GM23338 (cell line): ENCODE measurements around the gene PSMA1. TPM values are rescaled to one million over a fixed set of nuclear protein-coding genes. Genes with fewer than 3 reads are reported as not detected.

Source experiments
- ATAC-seq: fragments of 200-7000 bp; cut with Tn5 transposase; 3 replicates; pipeline ENCODE4 v1.9.1; 2020
- DNase-seq: peaks from one replicate; pipeline ENCODE4 v3.0.0-alpha.2; 2015; ENCODE audit warnings: low spot score
- H2AFZ ChIP-seq: fragments of 200-600 bp; sonication (generic); 2 replicates; pipeline ENCODE4 v1.8.0; 2016; ENCODE audit warnings: antibody characterized with exemption, mild to moderate bottlenecking, moderate library complexity
- H3F3A ChIP-seq: fragments of 200-600 bp; sonication (generic); replicated peaks from 2 replicates; pipeline ENCODE4 v1.8.0; 2017; ENCODE audit warnings: antibody characterized with exemption, mixed run types, low read depth
- H3K27ac ChIP-seq: fragments of 200-600 bp; sonication (generic); 2 replicates; pipeline ENCODE4 v1.6.1; 2016; ENCODE audit warnings: low read depth
- H3K27me3 ChIP-seq: fragments of 200-600 bp; sonication (generic); 2 replicates; pipeline ENCODE4 v1.8.0; 2016; ENCODE audit warnings: mild to moderate bottlenecking, mixed run types, moderate library complexity; ENCODE audit not compliant: insufficient read depth
- H3K36me3 ChIP-seq: fragments of 200-600 bp; sonication (generic); 2 replicates; pipeline ENCODE4 v1.8.0; 2016; ENCODE audit warnings: mild to moderate bottlenecking; ENCODE audit not compliant: insufficient read depth
- H3K4me1 ChIP-seq: fragments of 200-600 bp; sonication (generic); 2 replicates; pipeline ENCODE4 v1.8.0; 2016; ENCODE audit warnings: mild to moderate bottlenecking, moderate library complexity; ENCODE audit not compliant: insufficient read depth
- H3K4me2 ChIP-seq: fragments of 200-600 bp; sonication (generic); 2 replicates; pipeline ENCODE4 v1.7.1; 2017; ENCODE audit warnings: mixed run types
- H3K4me3 ChIP-seq: fragments of 200-600 bp; sonication (generic); 2 replicates; pipeline ENCODE4 v1.6.1; 2016; ENCODE audit warnings: mixed run types
- H3K79me2 ChIP-seq: fragments of 200-600 bp; sonication (generic); replicated peaks from 2 replicates; pipeline ENCODE4 v1.8.0; 2017; ENCODE audit warnings: mild to moderate bottlenecking; ENCODE audit not compliant: insufficient read depth
- H3K9me2 ChIP-seq: fragments of 200-600 bp; sonication (generic); 2 replicates; pipeline ENCODE4 v1.8.0; 2017; ENCODE audit not compliant: insufficient read depth
- H4K20me1 ChIP-seq: fragments of 200-600 bp; sonication (generic); replicated peaks from 2 replicates; pipeline ENCODE4 v1.8.0; 2017; ENCODE audit warnings: mild to moderate bottlenecking; ENCODE audit not compliant: insufficient read depth
- H3K27ac Mint-ChIP-seq: 2 replicates; pipeline ENCODE4 v1.8.0; 2020; ENCODE audit warnings: inconsistent platforms, mild to moderate bottlenecking, moderate library complexity, mixed read lengths
- H3K27me3 Mint-ChIP-seq: 3 replicates; pipeline ENCODE4 v1.8.0; 2022; ENCODE audit warnings: low read depth, mild to moderate bottlenecking, moderate library complexity, mixed read lengths, inconsistent platforms; ENCODE audit not compliant: insufficient read depth, poor library complexity
- H3K36me3 Mint-ChIP-seq: 3 replicates; pipeline ENCODE4 v1.8.0; 2021; ENCODE audit warnings: low read depth, mild to moderate bottlenecking, inconsistent platforms, moderate library complexity, mixed read lengths
- H3K4me1 Mint-ChIP-seq: 3 replicates; pipeline ENCODE4 v1.8.0; 2020; ENCODE audit warnings: mild to moderate bottlenecking, inconsistent platforms, mixed read lengths
- H3K4me3 Mint-ChIP-seq: 3 replicates; pipeline ENCODE4 v1.8.0; 2021; ENCODE audit warnings: moderate library complexity, mild to moderate bottlenecking, inconsistent platforms, mixed read lengths
- H3K9me3 Mint-ChIP-seq: 3 replicates; pipeline ENCODE4 v1.8.0; 2020; ENCODE audit warnings: moderate library complexity, mild to moderate bottlenecking, inconsistent platforms, mixed read lengths
- CREB1 ChIP-seq: fragments of 250-450 bp; sonication (Bioruptor Pico); IDR thresholded peaks from 2 replicates; pipeline ENCODE4 v1.5.0; 2020; ENCODE audit warnings: low read depth, mild to moderate bottlenecking, moderate library complexity
- EZH2 ChIP-seq: fragments of 200-600 bp; sonication (generic); IDR thresholded peaks from one replicate; pipeline ENCODE4 v1.8.0; 2017; ENCODE audit warnings: antibody characterized with exemption, mild to moderate bottlenecking, low read depth; ENCODE audit not compliant: unreplicated experiment
- EZH2phosphoT487 ChIP-seq: fragments of 200-600 bp; sonication (generic); IDR thresholded peaks from one replicate; pipeline ENCODE4 v1.8.1; 2018; ENCODE audit warnings: antibody characterized with exemption; ENCODE audit not compliant: unreplicated experiment
- JUNB ChIP-seq: IDR thresholded peaks from one replicate; pipeline ENCODE4 v1.6.1; 2016; ENCODE audit warnings: antibody characterized with exemption; ENCODE audit not compliant: unreplicated experiment
- NANOG ChIP-seq: IDR thresholded peaks from 2 replicates; pipeline ENCODE4 v1.6.1; 2016; ENCODE audit warnings: antibody characterized with exemption, borderline replicate concordance
- POLR2AphosphoS5 ChIP-seq: IDR thresholded peaks from 2 replicates; pipeline ENCODE4 v1.6.1; 2016; ENCODE audit warnings: antibody characterized with exemption, low read depth
- STAT1 ChIP-seq: IDR thresholded peaks from one replicate; pipeline ENCODE4 v1.6.1; 2016; ENCODE audit warnings: antibody characterized with exemption; ENCODE audit not compliant: unreplicated experiment
- ZNF114 ChIP-seq: fragments of 250-450 bp; sonication (Bioruptor Pico); IDR thresholded peaks from 2 replicates; pipeline ENCODE4 v1.5.0; 2020; ENCODE audit warnings: mild to moderate bottlenecking, moderate library complexity
- ZNF331 ChIP-seq: fragments of 250-450 bp; sonication (Bioruptor Pico); IDR thresholded peaks from 2 replicates; pipeline ENCODE4 v1.5.0; 2020; ENCODE audit warnings: low read depth, mild to moderate bottlenecking, moderate library complexity
- polyA plus RNA-seq: library from polyadenylated mRNA; unstranded; fragments of >200 nt; fragmentation: Nextera tagmentation; extraction: Ambion mirVana; gene quantifications from 2 replicates; pipeline ENCODE4 v1.2.1, GENCODE V29; 2016
- total RNA-seq: library from RNA; depleted of rRNA; stranded (reverse); fragments of >200 nt; shearing (Covaris generic); gene quantifications from 2 replicates; pipeline ENCODE4 v1.2.3, GENCODE V29; 2014
- TF ChIP-seq, protein P1 (sequence below): IDR thresholded peaks from 2 replicates; pipeline ENCODE4 v1.6.1; 2016; ENCODE audit warnings: antibody characterized with exemption
- TF ChIP-seq, protein P2 (sequence below): IDR thresholded peaks from one replicate; pipeline ENCODE4 v1.6.1; 2018; ENCODE audit warnings: antibody characterized with exemption; ENCODE audit not compliant: unreplicated experiment
- TF ChIP-seq, protein P3 (sequence below), 2 experiments: fragments of 200-600 bp in 1 of 2; sonication (generic) in 1 of 2; conservative IDR thresholded peaks; 2 replicates each; pipeline versions ENCODE4 v1.5.1 to v1.6.1; 2016 to 2017; ENCODE audit warnings: antibody characterized with exemption in 2 of 2, low read depth in 2 of 2, mild to moderate bottlenecking in 2 of 2, moderate library complexity in 1 of 2
- TF ChIP-seq, protein P4 (sequence below): fragments of 250-450 bp; sonication (Bioruptor Pico); IDR thresholded peaks from 2 replicates; pipeline ENCODE4 v1.5.0; 2020; ENCODE audit warnings: mild to moderate bottlenecking, moderate library complexity

PSMA1 gene
- total and polyA plus RNA-seq, 2 experiments from 2014 or later = 169 to 338 TPM

DNA sequence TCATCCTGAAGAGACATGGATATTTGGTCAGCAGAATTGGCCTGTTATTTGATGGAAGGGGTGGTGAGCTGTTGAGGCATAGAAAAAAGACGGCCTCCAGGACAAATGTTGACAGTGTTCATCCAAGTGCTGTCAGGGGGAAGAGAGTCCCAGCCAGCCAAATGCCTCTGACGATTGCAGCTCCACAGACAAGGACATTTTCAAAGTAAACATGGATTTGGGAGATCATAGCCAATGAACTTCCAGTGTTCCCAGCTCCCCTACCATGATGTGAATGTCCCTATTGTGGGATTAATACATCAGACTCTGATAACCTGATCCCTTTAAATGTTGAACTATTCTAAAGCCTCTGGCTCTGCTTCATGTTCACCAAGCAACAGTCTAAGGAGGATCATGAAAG, 31.2 kb upstream of the PSMA1 start:
- Histone ChIP-seq H3K27me3 (no peaks in the 10 kb centered on the region), H4K20me1 (no peaks in the 10 kb centered on the region), H3K9me2 (no peaks in the 10 kb centered on the region), H3K79me2 (no peaks in the 10 kb centered on the region), H3K4me2 (no peak overlapping the region), H2AFZ (no peak overlapping the region), H3K36me3 (no peaks in the 10 kb centered on the region), H3K4me1 (no peaks in the 10 kb centered on the region), H3K27ac (no peak overlapping the region), H3K4me3 (no peak overlapping the region), H3F3A (no peaks in the 10 kb centered on the region)
- Mint-ChIP-seq H3K4me1 (no peaks in the 10 kb centered on the region), H3K27ac (no peak overlapping the region), H3K4me3 (no peak overlapping the region), H3K9me3 (no peaks in the 10 kb centered on the region), H3K27me3 (no peaks in the 10 kb centered on the region), H3K36me3 (no peaks in the 10 kb centered on the region)
- TF ChIP-seq, protein P1, sequence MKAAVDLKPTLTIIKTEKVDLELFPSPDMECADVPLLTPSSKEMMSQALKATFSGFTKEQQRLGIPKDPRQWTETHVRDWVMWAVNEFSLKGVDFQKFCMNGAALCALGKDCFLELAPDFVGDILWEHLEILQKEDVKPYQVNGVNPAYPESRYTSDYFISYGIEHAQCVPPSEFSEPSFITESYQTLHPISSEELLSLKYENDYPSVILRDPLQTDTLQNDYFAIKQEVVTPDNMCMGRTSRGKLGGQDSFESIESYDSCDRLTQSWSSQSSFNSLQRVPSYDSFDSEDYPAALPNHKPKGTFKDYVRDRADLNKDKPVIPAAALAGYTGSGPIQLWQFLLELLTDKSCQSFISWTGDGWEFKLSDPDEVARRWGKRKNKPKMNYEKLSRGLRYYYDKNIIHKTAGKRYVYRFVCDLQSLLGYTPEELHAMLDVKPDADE = no peak
- TF ChIP-seq, protein P2, sequence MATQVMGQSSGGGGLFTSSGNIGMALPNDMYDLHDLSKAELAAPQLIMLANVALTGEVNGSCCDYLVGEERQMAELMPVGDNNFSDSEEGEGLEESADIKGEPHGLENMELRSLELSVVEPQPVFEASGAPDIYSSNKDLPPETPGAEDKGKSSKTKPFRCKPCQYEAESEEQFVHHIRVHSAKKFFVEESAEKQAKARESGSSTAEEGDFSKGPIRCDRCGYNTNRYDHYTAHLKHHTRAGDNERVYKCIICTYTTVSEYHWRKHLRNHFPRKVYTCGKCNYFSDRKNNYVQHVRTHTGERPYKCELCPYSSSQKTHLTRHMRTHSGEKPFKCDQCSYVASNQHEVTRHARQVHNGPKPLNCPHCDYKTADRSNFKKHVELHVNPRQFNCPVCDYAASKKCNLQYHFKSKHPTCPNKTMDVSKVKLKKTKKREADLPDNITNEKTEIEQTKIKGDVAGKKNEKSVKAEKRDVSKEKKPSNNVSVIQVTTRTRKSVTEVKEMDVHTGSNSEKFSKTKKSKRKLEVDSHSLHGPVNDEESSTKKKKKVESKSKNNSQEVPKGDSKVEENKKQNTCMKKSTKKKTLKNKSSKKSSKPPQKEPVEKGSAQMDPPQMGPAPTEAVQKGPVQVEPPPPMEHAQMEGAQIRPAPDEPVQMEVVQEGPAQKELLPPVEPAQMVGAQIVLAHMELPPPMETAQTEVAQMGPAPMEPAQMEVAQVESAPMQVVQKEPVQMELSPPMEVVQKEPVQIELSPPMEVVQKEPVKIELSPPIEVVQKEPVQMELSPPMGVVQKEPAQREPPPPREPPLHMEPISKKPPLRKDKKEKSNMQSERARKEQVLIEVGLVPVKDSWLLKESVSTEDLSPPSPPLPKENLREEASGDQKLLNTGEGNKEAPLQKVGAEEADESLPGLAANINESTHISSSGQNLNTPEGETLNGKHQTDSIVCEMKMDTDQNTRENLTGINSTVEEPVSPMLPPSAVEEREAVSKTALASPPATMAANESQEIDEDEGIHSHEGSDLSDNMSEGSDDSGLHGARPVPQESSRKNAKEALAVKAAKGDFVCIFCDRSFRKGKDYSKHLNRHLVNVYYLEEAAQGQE = no peak
- TF ChIP-seq, protein P3, sequence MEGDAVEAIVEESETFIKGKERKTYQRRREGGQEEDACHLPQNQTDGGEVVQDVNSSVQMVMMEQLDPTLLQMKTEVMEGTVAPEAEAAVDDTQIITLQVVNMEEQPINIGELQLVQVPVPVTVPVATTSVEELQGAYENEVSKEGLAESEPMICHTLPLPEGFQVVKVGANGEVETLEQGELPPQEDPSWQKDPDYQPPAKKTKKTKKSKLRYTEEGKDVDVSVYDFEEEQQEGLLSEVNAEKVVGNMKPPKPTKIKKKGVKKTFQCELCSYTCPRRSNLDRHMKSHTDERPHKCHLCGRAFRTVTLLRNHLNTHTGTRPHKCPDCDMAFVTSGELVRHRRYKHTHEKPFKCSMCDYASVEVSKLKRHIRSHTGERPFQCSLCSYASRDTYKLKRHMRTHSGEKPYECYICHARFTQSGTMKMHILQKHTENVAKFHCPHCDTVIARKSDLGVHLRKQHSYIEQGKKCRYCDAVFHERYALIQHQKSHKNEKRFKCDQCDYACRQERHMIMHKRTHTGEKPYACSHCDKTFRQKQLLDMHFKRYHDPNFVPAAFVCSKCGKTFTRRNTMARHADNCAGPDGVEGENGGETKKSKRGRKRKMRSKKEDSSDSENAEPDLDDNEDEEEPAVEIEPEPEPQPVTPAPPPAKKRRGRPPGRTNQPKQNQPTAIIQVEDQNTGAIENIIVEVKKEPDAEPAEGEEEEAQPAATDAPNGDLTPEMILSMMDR (conservative IDR thresholded peaks at IDR 0.05; ENCODE audit: low read depth in 2 of 2) = no peak
- TF ChIP-seq JUNB = no peak
- no peak for TF ChIP-seq ZNF331 (CRISPR knock-in tag)
- TF ChIP-seq CREB1 (CRISPR knock-in tag) = no peak
- TF ChIP-seq EZH2phosphoT487 = no peak
- no peak for TF ChIP-seq EZH2
- TF ChIP-seq NANOG = no peak
- no peak for TF ChIP-seq STAT1
- TF ChIP-seq, protein P4, sequence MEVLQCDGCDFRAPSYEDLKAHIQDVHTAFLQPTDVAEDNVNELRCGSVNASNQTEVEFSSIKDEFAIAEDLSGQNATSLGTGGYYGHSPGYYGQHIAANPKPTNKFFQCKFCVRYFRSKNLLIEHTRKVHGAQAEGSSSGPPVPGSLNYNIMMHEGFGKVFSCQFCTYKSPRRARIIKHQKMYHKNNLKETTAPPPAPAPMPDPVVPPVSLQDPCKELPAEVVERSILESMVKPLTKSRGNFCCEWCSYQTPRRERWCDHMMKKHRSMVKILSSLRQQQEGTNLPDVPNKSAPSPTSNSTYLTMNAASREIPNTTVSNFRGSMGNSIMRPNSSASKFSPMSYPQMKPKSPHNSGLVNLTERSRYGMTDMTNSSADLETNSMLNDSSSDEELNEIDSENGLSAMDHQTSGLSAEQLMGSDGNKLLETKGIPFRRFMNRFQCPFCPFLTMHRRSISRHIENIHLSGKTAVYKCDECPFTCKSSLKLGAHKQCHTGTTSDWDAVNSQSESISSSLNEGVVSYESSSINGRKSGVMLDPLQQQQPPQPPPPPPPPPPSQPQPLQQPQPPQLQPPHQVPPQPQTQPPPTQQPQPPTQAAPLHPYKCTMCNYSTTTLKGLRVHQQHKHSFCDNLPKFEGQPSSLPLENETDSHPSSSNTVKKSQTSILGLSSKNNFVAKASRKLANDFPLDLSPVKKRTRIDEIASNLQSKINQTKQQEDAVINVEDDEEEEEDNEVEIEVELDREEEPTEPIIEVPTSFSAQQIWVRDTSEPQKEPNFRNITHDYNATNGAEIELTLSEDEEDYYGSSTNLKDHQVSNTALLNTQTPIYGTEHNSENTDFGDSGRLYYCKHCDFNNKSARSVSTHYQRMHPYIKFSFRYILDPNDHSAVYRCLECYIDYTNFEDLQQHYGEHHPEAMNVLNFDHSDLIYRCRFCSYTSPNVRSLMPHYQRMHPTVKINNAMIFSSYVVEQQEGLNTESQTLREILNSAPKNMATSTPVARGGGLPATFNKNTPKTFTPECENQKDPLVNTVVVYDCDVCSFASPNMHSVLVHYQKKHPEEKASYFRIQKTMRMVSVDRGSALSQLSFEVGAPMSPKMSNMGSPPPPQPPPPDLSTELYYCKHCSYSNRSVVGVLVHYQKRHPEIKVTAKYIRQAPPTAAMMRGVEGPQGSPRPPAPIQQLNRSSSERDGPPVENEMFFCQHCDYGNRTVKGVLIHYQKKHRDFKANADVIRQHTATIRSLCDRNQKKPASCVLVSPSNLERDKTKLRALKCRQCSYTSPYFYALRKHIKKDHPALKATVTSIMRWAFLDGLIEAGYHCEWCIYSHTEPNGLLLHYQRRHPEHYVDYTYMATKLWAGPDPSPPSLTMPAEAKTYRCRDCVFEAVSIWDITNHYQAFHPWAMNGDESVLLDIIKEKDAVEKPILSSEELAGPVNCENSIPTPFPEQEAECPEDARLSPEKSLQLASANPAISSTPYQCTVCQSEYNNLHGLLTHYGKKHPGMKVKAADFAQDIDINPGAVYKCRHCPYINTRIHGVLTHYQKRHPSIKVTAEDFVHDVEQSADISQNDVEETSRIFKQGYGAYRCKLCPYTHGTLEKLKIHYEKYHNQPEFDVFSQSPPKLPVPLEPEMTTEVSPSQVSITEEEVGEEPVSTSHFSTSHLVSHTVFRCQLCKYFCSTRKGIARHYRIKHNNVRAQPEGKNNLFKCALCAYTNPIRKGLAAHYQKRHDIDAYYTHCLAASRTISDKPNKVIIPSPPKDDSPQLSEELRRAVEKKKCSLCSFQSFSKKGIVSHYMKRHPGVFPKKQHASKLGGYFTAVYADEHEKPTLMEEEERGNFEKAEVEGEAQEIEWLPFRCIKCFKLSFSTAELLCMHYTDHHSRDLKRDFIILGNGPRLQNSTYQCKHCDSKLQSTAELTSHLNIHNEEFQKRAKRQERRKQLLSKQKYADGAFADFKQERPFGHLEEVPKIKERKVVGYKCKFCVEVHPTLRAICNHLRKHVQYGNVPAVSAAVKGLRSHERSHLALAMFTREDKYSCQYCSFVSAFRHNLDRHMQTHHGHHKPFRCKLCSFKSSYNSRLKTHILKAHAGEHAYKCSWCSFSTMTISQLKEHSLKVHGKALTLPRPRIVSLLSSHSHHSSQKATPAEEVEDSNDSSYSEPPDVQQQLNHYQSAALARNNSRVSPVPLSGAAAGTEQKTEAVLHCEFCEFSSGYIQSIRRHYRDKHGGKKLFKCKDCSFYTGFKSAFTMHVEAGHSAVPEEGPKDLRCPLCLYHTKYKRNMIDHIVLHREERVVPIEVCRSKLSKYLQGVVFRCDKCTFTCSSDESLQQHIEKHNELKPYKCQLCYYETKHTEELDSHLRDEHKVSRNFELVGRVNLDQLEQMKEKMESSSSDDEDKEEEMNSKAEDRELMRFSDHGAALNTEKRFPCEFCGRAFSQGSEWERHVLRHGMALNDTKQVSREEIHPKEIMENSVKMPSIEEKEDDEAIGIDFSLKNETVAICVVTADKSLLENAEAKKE = no peak
- TF ChIP-seq POLR2AphosphoS5 = no peak
- no peak for TF ChIP-seq ZNF114 (CRISPR knock-in tag)
- DNase-seq (no peak), ATAC-seq (no peak)
